ENCODE measurements around the gene ZC3H7B.

DNA sequence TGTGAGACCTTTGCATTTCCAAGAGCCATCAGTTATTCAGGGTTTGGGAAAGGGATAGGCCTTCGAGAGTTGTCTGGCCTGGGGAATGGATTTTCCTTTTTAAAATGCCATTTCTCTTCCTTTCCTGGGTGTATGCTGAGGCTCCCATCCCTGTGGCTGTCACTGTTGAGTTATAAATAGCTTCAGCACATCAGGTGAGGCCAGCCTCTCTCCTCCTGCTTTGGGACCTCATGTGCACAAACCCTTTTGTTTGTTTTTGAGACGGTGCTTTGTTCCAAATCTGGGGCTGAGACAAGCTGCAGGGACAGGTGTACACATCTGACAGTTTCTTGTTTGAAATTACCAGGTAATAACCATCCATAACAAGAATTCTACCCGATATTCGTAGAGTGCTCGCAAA is 81.8 kb downstream of the ZC3H7B start:
- TF ChIP-seq, protein P1, sequence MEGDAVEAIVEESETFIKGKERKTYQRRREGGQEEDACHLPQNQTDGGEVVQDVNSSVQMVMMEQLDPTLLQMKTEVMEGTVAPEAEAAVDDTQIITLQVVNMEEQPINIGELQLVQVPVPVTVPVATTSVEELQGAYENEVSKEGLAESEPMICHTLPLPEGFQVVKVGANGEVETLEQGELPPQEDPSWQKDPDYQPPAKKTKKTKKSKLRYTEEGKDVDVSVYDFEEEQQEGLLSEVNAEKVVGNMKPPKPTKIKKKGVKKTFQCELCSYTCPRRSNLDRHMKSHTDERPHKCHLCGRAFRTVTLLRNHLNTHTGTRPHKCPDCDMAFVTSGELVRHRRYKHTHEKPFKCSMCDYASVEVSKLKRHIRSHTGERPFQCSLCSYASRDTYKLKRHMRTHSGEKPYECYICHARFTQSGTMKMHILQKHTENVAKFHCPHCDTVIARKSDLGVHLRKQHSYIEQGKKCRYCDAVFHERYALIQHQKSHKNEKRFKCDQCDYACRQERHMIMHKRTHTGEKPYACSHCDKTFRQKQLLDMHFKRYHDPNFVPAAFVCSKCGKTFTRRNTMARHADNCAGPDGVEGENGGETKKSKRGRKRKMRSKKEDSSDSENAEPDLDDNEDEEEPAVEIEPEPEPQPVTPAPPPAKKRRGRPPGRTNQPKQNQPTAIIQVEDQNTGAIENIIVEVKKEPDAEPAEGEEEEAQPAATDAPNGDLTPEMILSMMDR (IDR thresholded peaks at IDR 0.05) = no peak
- TF ChIP-seq POLR2A (IDR thresholded peaks at IDR 0.05) = no peak

Data from prostate gland (tissue), 2 donors.